H1 (cell line): ENCODE measurements around the gene ABCC10. TPM values are rescaled to one million over a fixed set of nuclear protein-coding genes. Genes with fewer than 3 reads are reported as not detected.

Experiments used
- CTCF ChIA-PET: fragments of 300-600 bp; sonication (Branson Sonifier 250); formaldehyde crosslinking; loops from one replicate; lab custom pipeline; 2021; ENCODE audit not compliant: partially characterized antibody; lab: Charles Lee
- POLR2A ChIA-PET: fragments of 300-600 bp; sonication (Branson Sonifier 250); formaldehyde crosslinking; loops from one replicate; lab custom pipeline; 2021; ENCODE audit warnings: inconsistent platforms; ENCODE audit not compliant: partially characterized antibody; lab: Charles Lee
- DNase-seq, 2 experiments: peaks; one replicate each; pipeline versions ENCODE4 v3.0.0 to v3.0.0-alpha.2; 2010 to 2022; ENCODE audit warnings: low spot score in 2 of 2, low read depth in 1 of 2, mixed read lengths in 1 of 2
- FAIRE-seq: peaks from 2 replicates; lab custom pipeline; 2011; peaks lifted over from hg19 to GRCh38; lab: Jason Lieb, UNC
- H2AFZ ChIP-seq: 2 replicates; pipeline ENCODE4 v1.8.1; 2012; ENCODE audit warnings: low read length, inconsistent platforms
- H2AK5ac ChIP-seq: 2 replicates; pipeline ENCODE4 v1.6.1; 2013; ENCODE audit warnings: low read depth, low read length
- H2BK120ac ChIP-seq: replicated peaks from 2 replicates; pipeline ENCODE3; 2013; ENCODE audit warnings: low read depth, low read length, inconsistent platforms
- H2BK12ac ChIP-seq: 2 replicates; pipeline ENCODE4 v1.6.1; 2013; ENCODE audit warnings: low read depth, low read length
- H2BK15ac ChIP-seq: 2 replicates; pipeline ENCODE4 v1.6.1; 2013; ENCODE audit warnings: low read length
- H2BK20ac ChIP-seq: 2 replicates; pipeline ENCODE4 v1.6.1; 2013; ENCODE audit warnings: low read length
- H2BK5ac ChIP-seq: 2 replicates; pipeline ENCODE4 v1.6.1; 2013; ENCODE audit warnings: low read depth, low read length
- H3K14ac ChIP-seq: 2 replicates; pipeline ENCODE4 v1.6.1; 2013; ENCODE audit warnings: inconsistent platforms; ENCODE audit not compliant: insufficient read length
- H3K18ac ChIP-seq: 2 replicates; pipeline ENCODE4 v1.6.1; 2013; ENCODE audit warnings: low read length; ENCODE audit errors: extremely low read depth
- H3K23ac ChIP-seq: 2 replicates; pipeline ENCODE4 v1.6.1; 2013; ENCODE audit warnings: inconsistent platforms; ENCODE audit not compliant: insufficient read length
- H3K23me2 ChIP-seq: 2 replicates; pipeline ENCODE4 v1.6.1; 2013; ENCODE audit warnings: low read depth, low read length
- H3K27ac ChIP-seq: 2 replicates; pipeline ENCODE4 v1.6.1; 2011; ENCODE audit warnings: low read depth, low read length, inconsistent platforms
- H3K27me3 ChIP-seq, 4 experiments: replicated peaks in 1 of 4; 1 replicate in 1 of 4; 2 replicates in 3 of 4; pipeline versions ENCODE4 v1.6.1 to v1.8.1; 2011 to 2013; ENCODE audit warnings: low read length in 3 of 4, mild to moderate bottlenecking in 3 of 4, inconsistent platforms in 2 of 4, mixed read lengths in 2 of 4, moderate library complexity in 1 of 4; ENCODE audit not compliant: control insufficient read depth in 3 of 4, insufficient read depth in 3 of 4; ENCODE audit errors: extremely low read depth in 1 of 4
- H3K36me3 ChIP-seq, 4 experiments: 2 replicates each; pipeline versions ENCODE4 v1.6.1 to v1.8.1; 2011 to 2013; ENCODE audit warnings: mild to moderate bottlenecking in 4 of 4, low read length in 3 of 4, moderate library complexity in 2 of 4, control low read depth in 1 of 4, inconsistent platforms in 1 of 4; ENCODE audit not compliant: insufficient read depth in 4 of 4, control insufficient read depth in 2 of 4
- H3K4ac ChIP-seq: replicated peaks from 2 replicates; pipeline ENCODE3; 2013; ENCODE audit warnings: low read length, low read depth, mixed read lengths, inconsistent platforms; ENCODE audit not compliant: insufficient read length
- H3K4me1 ChIP-seq, 4 experiments: replicated peaks in 1 of 4; 1 replicate in 1 of 4; 2 replicates in 3 of 4; pipeline versions ENCODE4 v1.6.1 to v1.8.1; 2011 to 2013; ENCODE audit warnings: low read length in 3 of 4, inconsistent platforms in 2 of 4, mixed read lengths in 1 of 4; ENCODE audit not compliant: insufficient read depth in 4 of 4, control insufficient read depth in 3 of 4
- H3K4me2 ChIP-seq, 2 experiments: 2 replicates each; pipeline versions ENCODE4 v1.6.1 to v1.8.1; 2011 to 2013; ENCODE audit warnings: low read depth in 2 of 2, low read length in 2 of 2, control low read depth in 1 of 2, inconsistent platforms in 1 of 2, mild to moderate bottlenecking in 1 of 2; ENCODE audit not compliant: insufficient read depth in 1 of 2
- H3K4me3 ChIP-seq, 4 experiments: fragments of 200-600, 300-600 bp in 1 of 4; sonication (generic), shearing (Covaris generic), sonication (Bioruptor Twin) in 1 of 4; 2 replicates each; pipeline versions ENCODE4 v1.5.1 to v1.8.1; 2011 to 2016; ENCODE audit warnings: low read length in 4 of 4, low read depth in 3 of 4, control low read depth in 2 of 4, inconsistent platforms in 2 of 4, mild to moderate bottlenecking in 2 of 4, mixed read lengths in 1 of 4, moderate library complexity in 1 of 4; ENCODE audit not compliant: insufficient read depth in 2 of 4; ENCODE audit errors: extremely low read depth in 1 of 4
- H3K56ac ChIP-seq: replicated peaks from 2 replicates; pipeline ENCODE3; 2013; ENCODE audit warnings: low read depth, mild to moderate bottlenecking, mixed read lengths, low read length, inconsistent platforms; ENCODE audit not compliant: insufficient read length
- H3K79me1 ChIP-seq: 2 replicates; pipeline ENCODE4 v1.6.1; 2013; ENCODE audit warnings: low read depth, low read length, control low read depth
- H3K79me2 ChIP-seq, 2 experiments: 2 replicates each; pipeline versions ENCODE4 v1.6.1 to v1.8.1; 2012 to 2013; ENCODE audit warnings: low read length in 2 of 2, mild to moderate bottlenecking in 2 of 2, inconsistent platforms in 1 of 2; ENCODE audit not compliant: insufficient read depth in 2 of 2, control insufficient read depth in 1 of 2
- H3K9ac ChIP-seq, 4 experiments: replicated peaks in 1 of 4; 1 replicate in 1 of 4; 2 replicates in 3 of 4; pipeline versions ENCODE4 v1.6.1 to v1.8.1; 2011 to 2013; ENCODE audit warnings: low read depth in 3 of 4, low read length in 3 of 4, control low read depth in 2 of 4, mild to moderate bottlenecking in 2 of 4, moderate library complexity in 2 of 4, inconsistent platforms in 1 of 4; ENCODE audit errors: extremely low read depth in 1 of 4
- H3K9me3 ChIP-seq, 2 experiments: 2 replicates each; pipeline versions ENCODE4 v1.6.1 to v1.8.1; 2012 to 2013; ENCODE audit warnings: mild to moderate bottlenecking in 2 of 2, moderate library complexity in 2 of 2, control low read depth in 1 of 2, inconsistent platforms in 1 of 2, low read depth in 1 of 2, low read length in 1 of 2, mixed read lengths in 1 of 2; ENCODE audit not compliant: insufficient read depth in 2 of 2
- H4K20me1 ChIP-seq, 2 experiments: replicated peaks in 1 of 2; 2 replicates each; pipeline versions ENCODE3 to v1.8.1; 2011 to 2013; ENCODE audit warnings: inconsistent platforms in 2 of 2, low read length in 2 of 2, mild to moderate bottlenecking in 1 of 2; ENCODE audit not compliant: insufficient read depth in 2 of 2, control insufficient read depth in 1 of 2
- H4K5ac ChIP-seq: 2 replicates; pipeline ENCODE4 v1.6.1; 2013; ENCODE audit warnings: low read length, low read depth, mixed read lengths, inconsistent platforms; ENCODE audit not compliant: insufficient read length
- H4K8ac ChIP-seq: 2 replicates; pipeline ENCODE4 v1.8.0; 2013; ENCODE audit warnings: mild to moderate bottlenecking, moderate library complexity, low read length, inconsistent platforms; ENCODE audit not compliant: insufficient read depth; ENCODE audit errors: extremely low read depth
- H4K91ac ChIP-seq: replicated peaks from 2 replicates; pipeline ENCODE3; 2013; ENCODE audit warnings: low read length, mixed read lengths, inconsistent platforms; ENCODE audit not compliant: insufficient read length
- WGBS, 2 experiments: shearing (Covaris generic) in 1 of 2; methylation state at CpG; one replicate each; pipeline versions ENCODE4 v1.1.6 to v1.1.7; 2013 to 2015; ENCODE audit warnings: low lambda C conversion rate in 2 of 2, mixed read lengths in 2 of 2, inconsistent platforms in 1 of 2, low coverage in 1 of 2, missing lambda C conversion rate in 1 of 2; ENCODE audit not compliant: insufficient replicate concordance in 2 of 2, insufficient coverage in 1 of 2, insufficient read length in 1 of 2; ENCODE audit errors: extremely low coverage in 1 of 2, missing lambda C conversion rate in 1 of 2; 5-methylcytosine and 5-hydroxymethylcytosine counted together
- polyA plus RNA-seq, 7 experiments: library from polyadenylated mRNA; depleted of rRNA in 3 of 7; stranded (reverse) in 5 of 7; unstranded in 2 of 7; fragments of >200 nt in 5 of 7; fragments of 200-250 nt in 2 of 7; gene quantifications; 1 replicate in 5 of 7; 2 replicates in 1 of 7; 4 replicates in 1 of 7; pipeline versions ENCODE4 v1.2.1 to v1.2.3, GENCODE V29; 2011 to 2013; ENCODE audit warnings: missing spikeins in 2 of 7, mixed read lengths in 2 of 7
- total RNA-seq: library from RNA; stranded (reverse); fragmentation: NEBNext Ultra II Directional; extraction: Animal tissue kit (Norgen Biotek cat#: 25700); gene quantifications from 2 replicates; pipeline ENCODE4 v1.2.1, GENCODE V29; 2021

Gene ABCC10
- total and polyA plus RNA-seq, 2 of the 8 experiments (the other 6 are each of a cell fraction or from before 2014, with no cell fraction given) = 15.5 to 24.6 TPM

DNA sequence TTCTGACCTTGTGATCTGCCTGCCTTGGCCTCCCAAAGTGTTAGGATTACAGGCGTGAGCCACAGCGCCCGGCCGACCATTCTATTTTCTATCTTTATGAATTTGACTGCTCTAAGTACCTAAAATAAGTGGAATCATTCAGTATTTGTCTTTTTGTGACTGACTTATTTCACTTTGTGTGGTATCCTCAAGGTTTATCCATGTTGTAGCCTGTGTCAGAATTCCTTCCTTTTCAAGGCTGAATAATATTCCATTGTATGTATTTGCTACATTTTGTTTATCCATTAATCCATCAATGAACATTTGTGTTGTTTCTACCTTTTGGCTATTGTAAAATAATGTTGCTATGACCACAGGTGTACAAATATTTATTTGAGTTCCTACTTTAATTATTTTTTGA lies 45.2 kb downstream of the ABCC10 start:
- CTCF ChIA-PET = interaction anchor here (1.0 to 32.9 kb wide), 3 partner anchors 15 to 28 kb away, joined by 3 to 536 read pairs (median 17); partner anchors contain the start of genes DLK2 and LRRC73
- no peak overlapping the region for H2BK5ac ChIP-seq

More for the DNA sequence above, 45.2 kb downstream of the ABCC10 start:
- H4K8ac ChIP-seq = no peak overlapping the region
- no peak overlapping the region for H3K56ac ChIP-seq
- no peak overlapping the region for H2BK120ac ChIP-seq
- H2BK20ac ChIP-seq = no peak overlapping the region
- H3K14ac ChIP-seq = no peak overlapping the region
- no peak for DNase-seq
- FAIRE-seq = no peak
- H3K36me3 ChIP-seq = no peaks in the 10 kb centered on the region
- no peak overlapping the region for H4K91ac ChIP-seq
- H3K79me2 ChIP-seq = no peaks in the 10 kb centered on the region
- H4K20me1 ChIP-seq = no peaks in the 10 kb centered on the region
- H3K27me3 ChIP-seq = no peaks in the 10 kb centered on the region
- no peak overlapping the region for H4K5ac ChIP-seq
- H3K79me1 ChIP-seq = no peaks in the 10 kb centered on the region
- POLR2A ChIA-PET = interaction anchor here (1.0 kb wide), 1 partner anchor 18 kb away, joined by 5 read pairs; no protein-coding TSS in a partner anchor
- H3K4me1 ChIP-seq = peaks cover 0 to 8% (median 5%) of the 10 kb centered on the region in 4 experiments; a peak in 4 of 7 replicates
- no peak overlapping the region for H3K4ac ChIP-seq
- H2BK15ac ChIP-seq = no peak overlapping the region
- H3K9me3 ChIP-seq = no peaks in the 10 kb centered on the region
- no peak overlapping the region for H3K4me2 ChIP-seq
- 97% methylated on average over 4 of the region's 4 CpGs; no CpG with 5 or more reads in 1 of the 2 experiments for WGBS, 2 experiments
- no peak overlapping the region for H3K18ac ChIP-seq
- no peak overlapping the region for H2BK12ac ChIP-seq
- no peak overlapping the region for H3K27ac ChIP-seq
- H3K23me2 ChIP-seq = peaks cover 4% of the 10 kb centered on the region; the same call in 1 of the 2 replicates
- no peak overlapping the region for H2AFZ ChIP-seq
- no peak overlapping the region for H2AK5ac ChIP-seq
- H3K9ac ChIP-seq = no peak overlapping the region
- no peak overlapping the region for H3K4me3 ChIP-seq
- H3K23ac ChIP-seq = no peak overlapping the region
